DLD1 (cell line): ENCODE measurements around the gene EIF6.
"Not testable (repeated sequence)": the region's sequence is repeated elsewhere in the genome, so short reads cannot be mapped to it uniquely, and the experiment has no call there.

Experiments used
- in situ Hi-C: cut with HindIII; loops from 2 replicates; pipeline ENCODE4 v1.10.0; 2017; ENCODE audit warnings: low sequenced_read_pairs

Gene EIF6

GRCh38 chr20:35284267-35284991 is at the start of gene EIF6:
Gene EIF6 (minus strand): TSS chr20:35284772. CDS start chr20:35284487, 285 bp downstream.
- in situ Hi-C loops: no loop called here

- in situ Hi-C loops: no loop called here
These were observed 49.0 kb upstream of the EIF6 start for GRCh38 chr20:35333606-35334005.

- in situ Hi-C loops: no loop called here
These were observed 48.1 kb upstream of the EIF6 start for GRCh38 chr20:35332540-35333200.

GRCh38 chr20:35329435-35330139 is 45.0 kb upstream of the EIF6 start:
- in situ Hi-C loops: no loop called here

- in situ Hi-C loops: no loop called here
These were observed 44.1 kb upstream of the EIF6 start for GRCh38 chr20:35328689-35329088.

GRCh38 chr20:35328095-35328685 is 43.6 kb upstream of the EIF6 start:
- in situ Hi-C loops: no loop called here

- in situ Hi-C loops: no loop called here
These were observed 42.8 kb upstream of the EIF6 start for GRCh38 chr20:35327074-35327976.

GRCh38 chr20:35326740-35327073 is 42.1 kb upstream of the EIF6 start:
- in situ Hi-C loops: no loop called here

GRCh38 chr20:35326021-35326739 is 41.6 kb upstream of the EIF6 start:
- in situ Hi-C loops: no loop called here

GRCh38 chr20:35325401-35325800 is 40.8 kb upstream of the EIF6 start:
- in situ Hi-C loops: no loop called here

- in situ Hi-C loops: no loop called here
These were observed 36.0 kb upstream of the EIF6 start for GRCh38 chr20:35320396-35321126.

- in situ Hi-C loops: no loop called here
These were observed 35.3 kb upstream of the EIF6 start for GRCh38 chr20:35319871-35320197.

- in situ Hi-C loops: no loop called here
These were observed 34.8 kb upstream of the EIF6 start for GRCh38 chr20:35319192-35319870.

- in situ Hi-C loops: no loop called here
These were observed 34.1 kb upstream of the EIF6 start for GRCh38 chr20:35318502-35319157.

- in situ Hi-C loops: no loop called here
These were observed 33.0 kb upstream of the EIF6 start for GRCh38 chr20:35317416-35318210.

- in situ Hi-C loops: no loop called here
These were observed 31.5 kb upstream of the EIF6 start for GRCh38 chr20:35316086-35316485.

GRCh38 chr20:35315632-35316020 is 31.1 kb upstream of the EIF6 start:
- in situ Hi-C loops: not testable (repeated sequence)
